GM19328 (cell line): ENCODE results near the gene IGLON5.

Source experiments
- ATAC-seq: cut with Tn5 transposase; IDR thresholded peaks from one replicate; pipeline ENCODE4 v1.9.1; 2021; ENCODE audit warnings: mild to moderate bottlenecking, moderate library complexity; ENCODE audit not compliant: unreplicated experiment

IGLON5 gene

GRCh38 chr19:51317376-51317775 lies 5.9 kb downstream of the IGLON5 start:
- ATAC-seq: no peak

- ATAC-seq: no peak
Observed at GRCh38 chr19:51317968-51318367, 6.5 kb downstream of the IGLON5 start.

- ATAC-seq: no peak
Observed at GRCh38 chr19:51318687-51319648, 7.5 kb downstream of the IGLON5 start.

GRCh38 chr19:51319649-51320279 lies 8.3 kb downstream of the IGLON5 start:
- ATAC-seq: no peak

GRCh38 chr19:51320280-51320657 lies 8.8 kb downstream of the IGLON5 start:
- ATAC-seq: no peak

- no peak for ATAC-seq
Observed at GRCh38 chr19:51321799-51322198, 10.4 kb downstream of the IGLON5 start.

- no peak for ATAC-seq
Observed at GRCh38 chr19:51323481-51324166, 12.2 kb downstream of the IGLON5 start.

- ATAC-seq: no peak
Observed at GRCh38 chr19:51324167-51324481, 12.7 kb downstream of the IGLON5 start.

GRCh38 chr19:51325161-51325976 lies 13.9 kb downstream of the IGLON5 start:
- ATAC-seq: no peak

- ATAC-seq: no peak
Observed at GRCh38 chr19:51326216-51327065, 15.0 kb downstream of the IGLON5 start.

- no peak for ATAC-seq
Observed at GRCh38 chr19:51327066-51328001, 15.9 kb downstream of the IGLON5 start.

GRCh38 chr19:51329411-51329810 lies 18.0 kb downstream of the IGLON5 start:
- ATAC-seq: no peak

GRCh38 chr19:51330366-51330765 lies 18.9 kb downstream of the IGLON5 start:
- ATAC-seq: no peak

GRCh38 chr19:51331193-51331592 lies 19.7 kb downstream of the IGLON5 start:
- no peak for ATAC-seq

- ATAC-seq: no peak
Observed at GRCh38 chr19:51331716-51332115, 20.3 kb downstream of the IGLON5 start.

GRCh38 chr19:51333836-51334460 lies 22.5 kb downstream of the IGLON5 start:
- ATAC-seq: no peak

- ATAC-seq: no peak
Observed at GRCh38 chr19:51337141-51337860, 25.9 kb downstream of the IGLON5 start.
